Body of pancreas (tissue), 4 donors: Measurements from ENCODE around the gene QKI. TPM values are rescaled to one million over a fixed set of nuclear protein-coding genes. Genes with fewer than 3 reads are reported as not detected.

Experiments used
- ATAC-seq: fragments of 150-250 bp; one replicate; pipeline ENCODE4 v1.9.1; 2016
- DNase-seq, 4 donors: peaks; one replicate each; pipeline ENCODE4 v3.0.0-alpha.2; 2019
- H3K27ac ChIP-seq, 4 donors: fragments of 200-600 bp; sonication (generic); 1 replicate in 3 of 4; 2 replicates in 1 of 4; pipeline versions ENCODE4 v1.5.1 to v1.6.1; 2016 to 2019; ENCODE audit warnings: mild to moderate bottlenecking in 1 of 4, mixed read lengths in 1 of 4, moderate library complexity in 1 of 4
- H3K27me3 ChIP-seq, 2 donors: fragments of 200-600 bp; sonication (generic); one replicate each; pipeline ENCODE4 v1.6.0; 2016; ENCODE audit warnings: mild to moderate bottlenecking in 1 of 2
- H3K36me3 ChIP-seq, 2 donors: fragments of 200-600 bp; sonication (generic); replicated peaks in 1 of 2; 2 replicates each; pipeline ENCODE4 v1.5.1; 2016; ENCODE audit warnings: low read depth in 2 of 2; ENCODE audit not compliant: insufficient read depth in 1 of 2
- H3K4me1 ChIP-seq: fragments of 200-600 bp; sonication (generic); one replicate; pipeline ENCODE4 v1.6.0; 2016
- H3K4me3 ChIP-seq, 2 donors: fragments of 200-600 bp; sonication (generic); 1 replicate in 1 of 2; 2 replicates in 1 of 2; pipeline ENCODE4 v1.5.1; 2016 to 2019
- H3K9me3 ChIP-seq, 3 donors: fragments of 200-600 bp; sonication (generic); 1 replicate in 2 of 3; 2 replicates in 1 of 3; pipeline ENCODE4 v1.5.1; 2016
- POLR2A ChIP-seq, 3 donors: fragments of 450-650 bp; IDR thresholded peaks; one replicate each; pipeline ENCODE4 v1.6.1; 2016; ENCODE audit warnings: antibody characterized with exemption in 3 of 3, mild to moderate bottlenecking in 2 of 3
- WGBS, 2 donors: methylation state at CpG; one replicate each; pipeline ENCODE4 v1.1.5; 2017; 5-methylcytosine and 5-hydroxymethylcytosine counted together
- intact Hi-C: fragments of 100-400 bp; cut with DNase I; formaldehyde crosslinking; loops from one replicate; pipeline ENCODE4 v1.15.1; 2023
- total RNA-seq, 2 donors: library from RNA; depleted of rRNA; stranded (reverse); fragments of >200 nt; gene quantifications; one replicate each; pipeline ENCODE4 v1.1.0, GENCODE V29; 2016
- TF ChIP-seq, protein P1 (sequence below), 7 experiments: fragments of 450-650 bp in 4 of 7; fragments of 200-600 bp in 3 of 7; sonication (generic) in 3 of 7; IDR thresholded peaks; one replicate each; pipeline ENCODE4 v1.5.1; 2016 to 2019; ENCODE audit warnings: antibody characterized with exemption in 7 of 7

Gene QKI
- total RNA-seq, 2 donors from 2014 or later: 60.4 to 61.3 TPM

DNA sequence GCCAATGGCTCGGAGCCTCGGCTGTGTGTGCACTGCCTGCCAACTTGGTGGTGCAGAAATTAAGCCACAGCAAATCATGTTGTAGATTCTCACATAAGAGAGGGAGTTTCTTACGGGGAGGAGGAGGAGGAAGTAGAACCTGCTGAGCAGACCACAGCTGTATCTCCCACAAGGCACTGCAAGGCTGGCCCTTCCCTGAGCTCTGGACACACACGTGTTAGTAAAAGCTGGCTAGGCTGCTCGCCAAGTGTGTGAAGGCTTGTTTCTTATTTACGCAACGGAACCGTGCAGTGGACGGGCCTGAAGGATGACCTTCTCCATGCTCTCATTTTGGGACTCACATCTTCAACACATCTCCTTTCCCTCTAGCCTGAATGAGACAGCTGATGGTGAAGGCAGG is 15.7 kb upstream of the QKI start:
- DNase-seq (peak in 3 of 4 donors; percentile 24 to 74 (median 42)), ATAC-seq (no peak)
- Histone ChIP-seq H3K4me3 (no peak overlapping the region), H3K36me3 (no peaks in the 10 kb centered on the region), H3K9me3 (no peaks in the 10 kb centered on the region), H3K27me3 (no peaks in the 10 kb centered on the region), H3K4me1 (no peaks in the 10 kb centered on the region), H3K27ac (no peak overlapping the region)
- intact Hi-C loops: no loop called here
- 70 to 74% methylated on average over 9 of the region's 9 CpGs for WGBS, 2 donors
- TF ChIP-seq, protein P1, sequence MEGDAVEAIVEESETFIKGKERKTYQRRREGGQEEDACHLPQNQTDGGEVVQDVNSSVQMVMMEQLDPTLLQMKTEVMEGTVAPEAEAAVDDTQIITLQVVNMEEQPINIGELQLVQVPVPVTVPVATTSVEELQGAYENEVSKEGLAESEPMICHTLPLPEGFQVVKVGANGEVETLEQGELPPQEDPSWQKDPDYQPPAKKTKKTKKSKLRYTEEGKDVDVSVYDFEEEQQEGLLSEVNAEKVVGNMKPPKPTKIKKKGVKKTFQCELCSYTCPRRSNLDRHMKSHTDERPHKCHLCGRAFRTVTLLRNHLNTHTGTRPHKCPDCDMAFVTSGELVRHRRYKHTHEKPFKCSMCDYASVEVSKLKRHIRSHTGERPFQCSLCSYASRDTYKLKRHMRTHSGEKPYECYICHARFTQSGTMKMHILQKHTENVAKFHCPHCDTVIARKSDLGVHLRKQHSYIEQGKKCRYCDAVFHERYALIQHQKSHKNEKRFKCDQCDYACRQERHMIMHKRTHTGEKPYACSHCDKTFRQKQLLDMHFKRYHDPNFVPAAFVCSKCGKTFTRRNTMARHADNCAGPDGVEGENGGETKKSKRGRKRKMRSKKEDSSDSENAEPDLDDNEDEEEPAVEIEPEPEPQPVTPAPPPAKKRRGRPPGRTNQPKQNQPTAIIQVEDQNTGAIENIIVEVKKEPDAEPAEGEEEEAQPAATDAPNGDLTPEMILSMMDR (IDR thresholded peaks at IDR 0.05): no peak
- peak in 1 of 3 donors; percentile 17 for TF ChIP-seq POLR2A (IDR thresholded peaks at IDR 0.05)

DNA sequence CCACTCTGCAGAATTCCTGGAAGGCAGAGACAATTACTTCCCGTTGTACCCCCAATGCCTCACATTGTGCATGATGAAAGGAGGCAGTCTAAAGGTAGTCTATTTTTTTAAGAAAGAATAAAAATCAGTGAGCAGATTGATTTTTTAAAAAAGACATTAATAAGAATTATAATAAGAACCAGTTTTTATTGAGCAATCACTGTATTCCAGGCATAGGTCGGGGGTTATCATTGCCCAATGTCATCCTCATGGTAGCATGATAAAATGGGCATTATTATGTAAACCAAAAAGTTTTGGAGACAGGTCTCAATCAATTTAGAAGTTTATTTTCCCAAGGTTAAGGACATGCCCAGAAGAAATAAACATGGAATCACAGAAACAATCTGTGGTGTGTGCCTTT is 14.0 kb upstream of the QKI start:
- peaks cover 3% of the 10 kb centered on the region for H3K4me1 ChIP-seq
- H3K4me3 ChIP-seq: no peak overlapping the region
- H3K27ac ChIP-seq: no peak overlapping the region
- TF ChIP-seq, protein P1 (IDR thresholded peaks at IDR 0.05): no peak
- TF ChIP-seq POLR2A (IDR thresholded peaks at IDR 0.05): no peak
- intact Hi-C loops: no loop called here
- no peak for ATAC-seq
- no peak for DNase-seq
- no peaks in the 10 kb centered on the region for H3K9me3 ChIP-seq
- H3K27me3 ChIP-seq: no peaks in the 10 kb centered on the region
- 87 to 89% methylated on average over 2 of the region's 2 CpGs for WGBS, 2 donors
- H3K36me3 ChIP-seq: no peaks in the 10 kb centered on the region

DNA sequence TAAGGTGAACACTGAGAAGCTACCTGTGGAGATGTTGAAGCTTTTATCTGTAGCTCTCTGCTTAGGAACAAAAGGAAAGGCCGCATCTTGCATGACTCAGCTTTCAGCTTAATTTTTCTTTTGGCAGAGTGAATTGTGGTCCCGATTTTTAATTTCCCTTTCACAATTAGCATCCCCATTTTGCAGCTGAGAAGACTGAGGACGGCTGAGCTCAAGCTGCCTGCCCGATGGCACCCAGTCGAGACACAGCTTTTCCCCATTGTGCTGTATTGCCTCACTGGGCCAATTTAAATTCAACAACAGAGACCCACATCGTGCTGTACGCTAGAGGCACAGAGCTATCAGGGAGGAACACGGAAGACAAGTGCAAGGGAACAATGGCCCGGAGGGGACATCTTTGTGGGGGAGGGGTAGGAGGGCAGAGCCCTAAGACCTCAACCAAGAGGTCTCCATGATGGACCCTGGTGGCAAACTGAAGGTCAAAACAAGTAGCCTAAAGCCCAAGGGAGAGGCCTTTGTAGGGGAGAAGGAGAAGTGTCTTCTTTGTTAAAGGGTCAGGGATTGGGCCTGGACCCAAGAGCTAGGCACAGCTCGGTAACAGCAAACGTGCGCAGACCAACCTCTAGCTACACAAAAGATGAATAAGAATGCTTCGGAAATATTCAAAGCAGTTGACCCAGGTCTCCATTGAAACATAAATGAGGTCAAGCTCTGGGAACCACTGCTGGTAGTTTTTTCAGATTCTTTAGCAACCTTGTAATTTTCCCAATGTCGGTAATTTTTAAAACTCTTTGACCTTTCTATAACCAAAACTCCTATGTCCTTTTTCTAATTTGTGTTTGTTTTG is 13.3 kb upstream of the QKI start:
- H3K4me3 ChIP-seq: no peak overlapping the region
- WGBS, 2 donors: 86 to 95% methylated on average over 14 of the region's 14 CpGs
- no peak for DNase-seq
- H3K9me3 ChIP-seq: no peaks in the 10 kb centered on the region
- no peak for ATAC-seq
- intact Hi-C loops: no loop called here
- no peaks in the 10 kb centered on the region for H3K36me3 ChIP-seq
- peaks cover 11% of the 10 kb centered on the region for H3K4me1 ChIP-seq
- no peak for TF ChIP-seq POLR2A (IDR thresholded peaks at IDR 0.05)
- TF ChIP-seq, protein P1 (IDR thresholded peaks at IDR 0.05): no peak
- no peak overlapping the region for H3K27ac ChIP-seq
- no peaks in the 10 kb centered on the region for H3K27me3 ChIP-seq

DNA sequence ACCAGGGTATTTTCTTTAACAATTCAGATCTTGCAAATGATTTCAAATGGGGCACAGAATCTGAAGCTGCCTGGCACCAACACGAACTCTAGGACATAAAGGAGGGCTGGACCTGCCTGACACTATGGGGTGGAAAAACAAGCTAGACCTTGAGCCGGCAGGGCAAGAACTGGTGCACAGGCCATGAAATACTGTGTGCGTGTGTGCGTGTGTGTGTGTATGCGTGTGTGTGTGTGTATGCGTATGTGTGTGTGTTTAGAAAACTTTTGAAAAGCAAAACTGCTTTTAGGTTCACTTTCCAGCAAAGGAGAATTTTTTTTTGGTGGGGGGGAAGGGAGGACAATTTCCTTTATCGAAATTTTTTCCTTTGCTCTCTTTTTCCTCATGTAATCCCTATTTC is 11.9 kb upstream of the QKI start:
- Histone ChIP-seq H3K4me3 (no peak overlapping the region), H3K27ac (no peak overlapping the region), H3K27me3 (no peaks in the 10 kb centered on the region), H3K4me1 (peaks cover 13% of the 10 kb centered on the region), H3K9me3 (no peaks in the 10 kb centered on the region), H3K36me3 (no peaks in the 10 kb centered on the region)
- no peak for ATAC-seq
- intact Hi-C loops: no loop called here
- TF ChIP-seq, protein P1 (IDR thresholded peaks at IDR 0.05): no peak
- no peak for TF ChIP-seq POLR2A (IDR thresholded peaks at IDR 0.05)
- no peak for DNase-seq
- WGBS, 2 donors: 82 to 87% methylated on average over 7 of the region's 7 CpGs
